ENCODE results near the gene BBS2.
"Not testable (repeated sequence)": the region's sequence is repeated elsewhere in the genome, so short reads cannot be mapped to it uniquely, and the experiment has no call there.

Gene BBS2

GRCh38 chr16:56512025-56512424, 7.8 kb downstream of the BBS2 start:
- H3K4me3 ChIP-seq: no peak overlapping the region
- H3K27ac ChIP-seq: no peak overlapping the region
- TF ChIP-seq CTCF (IDR thresholded peaks at IDR 0.05): no peak
- no peak for DNase-seq (ENCODE audit: low spot score)

- Histone ChIP-seq H3K4me3 (no peak overlapping the region), H3K27ac (no peak overlapping the region)
- TF ChIP-seq CTCF (IDR thresholded peaks at IDR 0.05): no peak
- no peak for DNase-seq (ENCODE audit: low spot score)
Measured at GRCh38 chr16:56510544-56510943, 9.3 kb downstream of the BBS2 start.

GRCh38 chr16:56506941-56507340, 12.9 kb downstream of the BBS2 start:
- Histone ChIP-seq H3K27ac (no peak overlapping the region), H3K4me3 (no peak overlapping the region)
- no peak for DNase-seq (ENCODE audit: low spot score)
- TF ChIP-seq CTCF (IDR thresholded peaks at IDR 0.05): no peak

- TF ChIP-seq CTCF (IDR thresholded peaks at IDR 0.05): no peak
- Histone ChIP-seq H3K27ac (no peak overlapping the region), H3K4me3 (no peak overlapping the region)
- DNase-seq (ENCODE audit: low spot score): no peak
Measured at GRCh38 chr16:56505181-56505580, 14.6 kb downstream of the BBS2 start.

- no peak for DNase-seq (ENCODE audit: low spot score)
- TF ChIP-seq CTCF (IDR thresholded peaks at IDR 0.05): no peak
- H3K27ac ChIP-seq: no peak overlapping the region
- H3K4me3 ChIP-seq: no peak overlapping the region
Measured at GRCh38 chr16:56493815-56494214, 26.0 kb downstream of the BBS2 start.

GRCh38 chr16:56493126-56493525, 26.7 kb downstream of the BBS2 start:
- DNase-seq (ENCODE audit: low spot score): no peak
- Histone ChIP-seq H3K4me3 (no peak overlapping the region), H3K27ac (no peak overlapping the region)
- no peak for TF ChIP-seq CTCF (IDR thresholded peaks at IDR 0.05)

GRCh38 chr16:56491657-56492261, 28.1 kb downstream of the BBS2 start:
- DNase-seq (ENCODE audit: low spot score): no peak
- no peak for TF ChIP-seq CTCF (IDR thresholded peaks at IDR 0.05)
- no peak overlapping the region for H3K4me3 ChIP-seq
- H3K27ac ChIP-seq: no peak overlapping the region

- not testable (repeated sequence) for H3K27ac ChIP-seq; DNase-seq (ENCODE audit: low spot score); H3K4me3 ChIP-seq
Measured at GRCh38 chr16:56488868-56489267, 31.0 kb downstream of the BBS2 start.

Measured in coronary artery (tissue), 2 donors.